ENCODE measurements around the gene HEMK1. TPM values are rescaled to one million over a fixed set of nuclear protein-coding genes. Genes with fewer than 3 reads are reported as not detected.

The HEMK1 gene
- total and polyA plus RNA-seq, 2 of the 8 experiments (the other 6 are each of a cell fraction or from before 2014, with no cell fraction given): 9.7 to 10.6 TPM

DNA sequence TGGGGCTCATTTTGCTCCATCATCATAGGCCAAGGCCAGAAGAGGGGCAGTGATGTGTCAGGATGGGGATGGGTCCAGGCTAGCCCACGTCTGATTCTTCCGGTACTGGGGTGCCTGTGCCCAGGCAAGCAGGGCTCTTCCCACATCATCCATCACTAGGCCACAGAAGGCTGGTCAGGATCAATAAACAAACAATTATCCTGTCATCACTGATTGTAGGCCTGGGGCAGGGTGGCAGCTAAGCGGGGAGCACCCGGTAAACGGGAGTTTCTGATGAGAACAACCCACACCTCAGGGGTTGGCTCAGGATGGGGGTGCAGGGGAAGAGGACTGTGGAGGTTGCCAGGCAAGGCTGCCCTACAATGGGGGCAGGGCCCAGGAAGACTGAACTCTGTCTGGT is 47.8 kb upstream of the HEMK1 start:
- peak overlapping the region; percentile 98; the same call in 1 of the 2 replicates for H2AK5ac ChIP-seq (ENCODE audit: low read depth, low read length)
- H2BK20ac ChIP-seq (ENCODE audit: low read length): peak overlapping the region; percentile 53; the same call in 1 of the 2 replicates
- H3K4me2 ChIP-seq (ENCODE audit: insufficient read depth in 1 of 2, low read depth in 2 of 2, low read length in 2 of 2): no peak overlapping the region
- no peaks in the 10 kb centered on the region for H3K9me3 ChIP-seq (ENCODE audit: insufficient read depth in 2 of 2, low read depth in 1 of 2, low read length in 1 of 2)
- no peak overlapping the region for H3K14ac ChIP-seq (ENCODE audit: insufficient read length)
- peak overlapping the region; percentile 88; the same call in 1 of the 2 replicates for H2BK5ac ChIP-seq (ENCODE audit: low read depth, low read length)
- H2AFZ ChIP-seq (ENCODE audit: low read length): no peak overlapping the region
- FAIRE-seq (no peak), DNase-seq (ENCODE audit: low read depth in 1 of 2, low spot score in 2 of 2) (no peak)
- no peaks in the 10 kb centered on the region for H3K36me3 ChIP-seq (ENCODE audit: control insufficient read depth in 2 of 4, insufficient read depth in 4 of 4, low read length in 3 of 4)
- no peaks in the 10 kb centered on the region for H3K27me3 ChIP-seq (replicated peaks in 1 of 4; ENCODE audit: control insufficient read depth in 3 of 4, extremely low read depth in 1 of 4, insufficient read depth in 3 of 4, low read length in 3 of 4)
- no peaks in the 10 kb centered on the region for H3K79me1 ChIP-seq (ENCODE audit: low read depth, low read length)
- WGBS, 2 experiments (ENCODE audit: extremely low coverage in 1 of 2, insufficient coverage in 1 of 2, insufficient read length in 1 of 2, insufficient replicate concordance in 2 of 2, low coverage in 1 of 2, low lambda C conversion rate in 2 of 2, missing lambda C conversion rate in 1 of 2): 90% methylated on average over 5 of the region's 5 CpGs; no CpG with 5 or more reads in 1 of the 2 experiments
- H3K4me3 ChIP-seq (ENCODE audit: extremely low read depth in 1 of 4, insufficient read depth in 2 of 4, low read depth in 3 of 4, low read length in 4 of 4): no peak overlapping the region
- H3K27ac ChIP-seq (ENCODE audit: low read depth, low read length): no peak overlapping the region
- H4K91ac ChIP-seq (replicated peaks; ENCODE audit: insufficient read length, low read length): peak overlapping the region; percentile 69
- CTCF ChIA-PET (ENCODE audit: partially characterized antibody): interaction anchor here (0.6 to 9.1 kb wide), 15 partner anchors 12 to 299 kb away, joined by 3 to 129 read pairs (median 4); no protein-coding TSS in a partner anchor
- H4K20me1 ChIP-seq (replicated peaks in 1 of 2; ENCODE audit: control insufficient read depth in 1 of 2, insufficient read depth in 2 of 2, low read length in 2 of 2): no peaks in the 10 kb centered on the region
- H4K5ac ChIP-seq (ENCODE audit: insufficient read length, low read depth, low read length): no peak overlapping the region
- H3K79me2 ChIP-seq (ENCODE audit: control insufficient read depth in 1 of 2, insufficient read depth in 2 of 2, low read length in 2 of 2): no peaks in the 10 kb centered on the region
- H2BK120ac ChIP-seq (replicated peaks; ENCODE audit: low read depth, low read length): peak overlapping the region; percentile 57
- H3K9ac ChIP-seq (replicated peaks in 1 of 4; ENCODE audit: extremely low read depth in 1 of 4, low read depth in 3 of 4, low read length in 3 of 4): no peak overlapping the region; a peak in 1 of 7 replicates
- no peak overlapping the region for H4K8ac ChIP-seq (ENCODE audit: extremely low read depth, insufficient read depth, low read length)
- H3K23ac ChIP-seq (ENCODE audit: insufficient read length): no peak overlapping the region
- H3K56ac ChIP-seq (replicated peaks; ENCODE audit: insufficient read length, low read depth, low read length): no peak overlapping the region
- 0 out of 2 replicates have a peak overlapping the region, but pooled peaks have one; percentile 61 for H2BK15ac ChIP-seq (ENCODE audit: low read length)
- H3K4me1 ChIP-seq (replicated peaks in 1 of 4; ENCODE audit: control insufficient read depth in 3 of 4, insufficient read depth in 4 of 4, low read length in 3 of 4): peaks cover 3 to 51% (median 34%) of the 10 kb centered on the region in 4 experiments
- no peak overlapping the region for H3K4ac ChIP-seq (replicated peaks; ENCODE audit: insufficient read length, low read depth, low read length)
- peak overlapping the region; percentile 63; the same call in 1 of the 2 replicates for H2BK12ac ChIP-seq (ENCODE audit: low read depth, low read length)
- no peaks in the 10 kb centered on the region; the same call in 1 of the 2 replicates for H3K23me2 ChIP-seq (ENCODE audit: low read depth, low read length)
- POLR2A ChIA-PET (ENCODE audit: partially characterized antibody): no interaction called here
- peak overlapping the region; percentile 97; the same call in 1 of the 2 replicates for H3K18ac ChIP-seq (ENCODE audit: extremely low read depth, low read length)
- no peak for TF ChIP-seq BCL11A (IDR thresholded peaks at IDR 0.05; ENCODE audit: low read depth in 2 of 2, low read length in 2 of 2)
- TF ChIP-seq CTBP2 (IDR thresholded peaks at IDR 0.05; ENCODE audit: borderline replicate concordance, insufficient read depth, insufficient read length, low read length): no peak
- TF ChIP-seq TAF1 (IDR thresholded peaks at IDR 0.05; ENCODE audit: low read depth, low read length): no peak
- TF ChIP-seq RFX5 (IDR thresholded peaks at IDR 0.05; ENCODE audit: borderline replicate concordance, low read depth, low read length): no peak
- no peak for TF ChIP-seq RNF2 (IDR thresholded peaks at IDR 0.05; ENCODE audit: borderline replicate concordance, low read depth, low read length, missing control alignments, poor library complexity, severe bottlenecking)
